Fibroblast of skin of back (primary cell): ENCODE results near the gene UTF1.
"Not testable (repeated sequence)": the region's sequence is repeated elsewhere in the genome, so short reads cannot be mapped to it uniquely, and the experiment has no call there.

ENCODE experiments used
- DNase-seq: peaks from one replicate; pipeline ENCODE4 v3.0.0-alpha.2; 2013

The UTF1 gene

DNA sequence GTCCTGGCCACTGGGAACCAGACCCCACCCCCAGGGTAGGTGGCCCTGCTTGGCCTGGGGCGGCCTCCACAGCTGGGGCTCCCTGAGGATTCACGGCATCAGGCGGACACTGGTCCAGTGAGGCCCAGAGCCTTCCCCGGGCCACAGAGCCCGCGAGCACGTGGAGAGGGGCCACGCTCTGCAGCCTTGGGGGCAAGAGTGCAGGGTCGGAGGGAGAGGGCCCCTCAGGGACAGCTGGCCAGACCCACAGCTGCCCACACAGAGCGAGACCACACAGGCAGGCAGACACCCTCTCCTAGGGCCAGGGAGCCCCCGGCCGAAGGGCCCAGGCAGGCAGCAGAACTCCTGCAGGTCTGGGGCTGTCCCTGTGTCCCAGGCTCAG, 18.3 kb downstream of the UTF1 start:
- DNase-seq: no peak

DNA sequence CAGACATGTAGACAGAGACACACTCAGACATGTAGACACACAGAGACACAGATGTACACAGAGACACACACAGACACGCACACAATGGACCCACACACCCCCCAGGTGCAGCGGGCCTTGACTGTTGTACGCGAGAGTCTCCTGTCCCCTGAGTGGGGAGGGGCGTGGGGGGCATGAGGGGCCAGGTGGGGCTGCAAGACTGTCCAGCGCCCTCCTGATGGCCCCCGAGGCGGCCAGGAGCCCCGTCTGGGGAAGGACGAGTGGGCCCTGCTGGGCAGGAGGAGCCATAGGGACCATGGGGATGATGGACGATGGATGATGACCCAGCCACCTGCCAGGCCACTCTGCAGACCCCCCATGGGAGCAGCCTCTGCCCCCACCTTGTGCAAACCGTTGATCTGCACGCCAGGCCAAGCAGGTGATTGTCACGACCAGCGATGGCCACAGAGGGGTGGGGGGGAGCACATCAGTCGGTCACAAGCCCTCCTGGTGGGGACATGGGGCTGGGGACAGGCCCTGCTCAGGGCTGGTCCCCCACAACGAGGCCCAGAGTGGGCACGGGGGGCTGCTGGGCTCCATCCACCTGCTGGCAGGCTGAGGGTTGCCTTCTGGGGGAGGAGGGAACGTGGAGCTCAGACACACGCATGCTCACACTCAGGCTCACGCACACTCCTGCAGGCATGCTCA, 19.2 kb downstream of the UTF1 start:
- no peak for DNase-seq

DNA sequence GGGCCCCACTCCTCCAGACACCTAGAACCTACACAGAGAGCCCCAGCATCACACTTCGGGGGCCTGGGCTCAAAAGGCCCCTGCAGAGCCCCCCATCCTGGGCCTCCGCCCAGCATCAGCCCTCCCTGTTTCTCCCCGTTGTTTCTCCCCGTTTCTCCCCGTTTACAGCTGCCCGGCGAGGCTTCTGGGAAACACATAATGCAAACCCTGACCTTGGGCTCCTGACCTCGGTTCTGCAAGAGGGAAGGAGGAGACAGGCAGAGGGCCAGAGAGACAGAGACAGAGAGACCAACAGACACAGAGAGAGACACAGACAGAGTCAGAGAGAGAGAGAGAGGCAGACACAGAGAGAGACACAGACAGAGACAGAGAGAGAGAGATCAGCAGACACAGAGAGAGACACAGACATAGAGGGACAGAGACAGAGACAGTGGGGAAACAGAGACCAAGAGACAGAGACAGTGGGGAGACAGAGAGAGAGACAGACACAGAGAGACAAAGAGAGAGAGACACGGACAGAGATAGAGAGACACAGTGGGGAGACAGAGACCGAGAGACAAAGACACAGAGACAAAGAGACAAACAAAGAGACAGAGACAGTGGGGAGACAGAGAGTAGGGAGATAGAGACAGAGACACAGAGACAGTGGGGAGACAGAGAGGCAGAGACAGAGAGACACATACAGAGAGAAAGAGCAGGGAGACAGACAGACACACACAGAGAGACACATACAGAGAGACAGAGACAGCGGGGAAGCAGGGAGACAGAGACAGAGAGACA, 20.1 kb downstream of the UTF1 start:
- no peak for DNase-seq

DNA sequence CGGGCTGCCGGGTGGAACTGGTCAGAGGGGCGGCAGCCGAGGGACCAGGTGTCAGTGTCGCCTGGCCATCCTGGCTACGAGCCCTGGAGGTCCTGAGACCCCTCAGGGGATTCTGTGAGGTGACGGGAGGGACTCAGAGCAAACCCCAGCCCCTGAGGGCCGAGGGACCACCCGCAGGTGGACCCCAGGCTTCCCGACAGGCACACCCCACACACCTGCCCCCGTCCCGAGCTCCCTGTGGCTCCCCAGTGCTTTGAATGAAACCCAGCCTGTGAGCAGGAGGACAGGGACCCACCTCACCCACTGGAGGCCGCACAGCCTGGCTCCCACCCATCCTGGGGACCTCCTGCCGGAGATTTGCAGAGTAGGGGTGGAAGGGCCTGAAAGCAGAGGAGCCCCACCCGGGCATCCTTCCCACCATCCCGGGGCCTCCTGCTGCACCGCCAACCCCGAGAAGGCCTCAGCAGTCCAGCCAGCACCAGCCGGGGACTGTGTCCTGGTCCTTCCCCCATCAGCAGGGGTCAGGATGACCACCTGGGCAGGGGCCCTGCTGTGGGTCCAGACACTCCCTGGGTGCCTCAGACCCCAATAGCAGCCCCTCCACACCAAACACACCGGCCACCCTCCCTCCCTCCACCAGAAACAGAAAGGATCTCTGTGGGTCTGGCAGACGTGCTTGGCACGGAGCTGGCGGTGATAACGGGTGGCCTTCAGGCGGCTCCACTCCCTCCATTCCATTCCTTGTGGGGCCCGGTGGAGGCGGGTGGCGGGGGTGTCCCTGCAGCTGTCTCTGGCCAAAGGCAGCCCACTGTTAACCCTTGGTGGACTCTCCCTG, 21.6 kb downstream of the UTF1 start:
- no peak for DNase-seq

DNA sequence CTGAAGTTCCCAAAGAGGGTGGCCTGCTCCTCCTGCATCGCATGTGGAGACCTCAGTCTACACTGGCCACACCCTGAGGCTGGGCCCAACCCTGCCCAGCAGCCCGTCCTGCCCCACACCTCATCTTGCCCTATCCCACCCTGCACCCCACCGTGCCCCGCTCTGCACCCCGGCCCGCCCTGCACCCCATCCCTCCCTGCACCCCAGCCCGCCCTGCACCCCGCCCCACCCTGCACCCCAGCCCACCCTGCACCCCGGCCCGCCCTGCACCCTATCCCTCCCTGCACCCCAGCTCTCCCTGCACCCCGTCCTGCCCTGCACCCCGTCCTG, 22.2 kb downstream of the UTF1 start:
- no peak for DNase-seq

DNA sequence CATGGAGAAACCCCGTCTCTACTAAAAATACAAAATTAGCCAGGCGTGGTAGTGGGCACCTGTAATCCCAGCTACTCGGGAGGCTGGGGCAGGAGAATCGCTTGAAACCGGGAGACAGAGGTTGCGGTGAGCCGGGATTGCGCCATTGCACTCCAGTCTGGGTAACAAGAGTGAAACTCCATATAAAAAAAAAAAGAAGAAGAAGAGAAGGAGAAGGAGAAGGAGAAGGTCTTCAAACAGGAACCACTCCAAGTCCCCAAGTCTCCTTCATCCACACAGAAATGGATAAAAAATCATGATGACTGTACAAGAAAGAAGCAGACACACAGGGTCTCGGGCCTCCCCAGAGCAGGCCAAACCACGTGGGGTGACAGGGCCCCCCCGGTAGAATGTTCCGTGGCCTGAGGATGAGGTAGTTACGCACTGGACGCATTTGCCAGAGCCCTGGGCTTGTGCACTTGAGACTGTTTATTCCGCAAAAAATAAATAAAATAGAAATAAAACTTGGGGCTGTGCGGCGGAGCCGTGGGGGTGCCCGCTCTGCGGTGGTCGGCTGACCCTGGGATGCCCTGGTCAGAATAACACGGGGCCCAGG, 23.4 kb downstream of the UTF1 start:
- DNase-seq: no peak

DNA sequence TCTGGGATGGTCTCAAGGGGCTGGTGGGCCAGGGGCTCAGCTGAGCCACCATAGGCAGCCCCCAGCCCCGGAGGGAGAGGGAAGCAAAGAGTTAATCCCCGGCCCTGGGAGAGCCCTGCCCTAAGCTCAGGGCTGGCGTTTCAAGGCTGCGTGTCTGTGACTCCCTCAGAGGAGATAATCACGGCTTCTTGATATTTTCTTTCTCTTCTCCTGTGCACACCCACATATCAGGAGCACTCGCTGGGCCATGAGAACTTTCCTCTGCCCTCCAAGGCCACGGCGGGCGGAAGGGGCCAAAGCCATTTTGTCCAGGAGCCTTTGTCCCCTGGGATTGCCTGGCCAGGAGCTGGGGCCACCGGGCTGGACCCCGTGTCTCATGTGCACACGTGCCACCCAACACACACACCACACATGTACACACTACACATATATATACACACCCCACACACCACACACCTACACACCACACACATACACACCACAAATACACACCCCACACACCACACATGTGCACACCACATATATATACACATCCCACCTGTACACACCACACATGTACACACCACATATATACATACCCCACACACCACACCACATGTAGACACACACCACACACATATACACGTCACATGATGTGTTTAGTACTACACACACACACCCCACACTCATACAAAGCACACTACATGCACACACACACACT, 24.6 kb downstream of the UTF1 start:
- DNase-seq: no peak

DNA sequence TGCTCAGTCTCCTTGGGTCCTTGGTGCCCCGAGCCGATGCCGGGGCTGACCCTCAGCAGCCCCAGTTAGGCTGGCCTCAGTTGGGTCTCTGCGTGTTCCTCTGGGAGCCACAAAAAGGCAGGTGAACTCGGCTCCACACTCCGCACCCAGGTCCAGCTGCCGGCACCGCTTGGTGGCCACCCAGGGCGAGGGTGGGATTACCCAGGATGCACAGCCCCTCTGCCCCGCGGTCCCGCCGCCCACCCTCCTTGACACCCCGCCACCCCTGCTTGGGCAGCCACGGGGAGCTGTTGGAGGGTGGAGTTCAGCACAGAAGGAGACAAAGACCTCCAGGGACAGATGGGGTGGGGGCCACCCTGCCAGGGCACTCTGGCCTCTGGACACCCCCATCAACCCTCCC, 25.3 kb downstream of the UTF1 start:
- no peak for DNase-seq

DNA sequence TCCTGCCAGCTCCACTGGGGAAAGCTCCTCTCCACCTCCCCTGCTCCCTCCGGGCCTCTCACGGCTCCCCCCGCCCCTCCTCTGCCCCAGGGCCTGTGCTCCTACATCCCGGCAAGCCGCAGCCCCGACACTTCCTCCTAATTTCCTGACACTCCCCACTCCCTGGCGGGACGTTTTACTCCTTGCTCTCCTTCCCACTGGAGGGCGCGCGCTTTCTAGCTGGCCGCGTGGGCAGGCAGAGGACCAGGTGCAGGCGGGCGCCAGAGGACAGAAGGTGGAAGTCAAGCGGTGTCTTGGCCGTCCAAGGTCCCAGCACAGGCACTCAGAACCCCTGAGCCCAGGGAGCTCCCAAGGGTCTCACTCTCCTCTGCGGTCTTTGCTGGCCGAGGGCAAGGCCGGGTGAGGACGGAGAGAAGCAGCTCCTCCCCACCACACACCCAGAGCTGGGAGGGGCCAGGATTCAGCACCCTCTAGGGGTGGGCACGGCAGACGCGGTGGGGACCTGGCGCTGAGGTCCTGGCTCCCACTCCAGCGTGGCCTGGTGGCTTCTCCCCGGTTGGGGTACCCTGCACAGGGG, 27.6 kb downstream of the UTF1 start:
- DNase-seq: peak; percentile 24

DNA sequence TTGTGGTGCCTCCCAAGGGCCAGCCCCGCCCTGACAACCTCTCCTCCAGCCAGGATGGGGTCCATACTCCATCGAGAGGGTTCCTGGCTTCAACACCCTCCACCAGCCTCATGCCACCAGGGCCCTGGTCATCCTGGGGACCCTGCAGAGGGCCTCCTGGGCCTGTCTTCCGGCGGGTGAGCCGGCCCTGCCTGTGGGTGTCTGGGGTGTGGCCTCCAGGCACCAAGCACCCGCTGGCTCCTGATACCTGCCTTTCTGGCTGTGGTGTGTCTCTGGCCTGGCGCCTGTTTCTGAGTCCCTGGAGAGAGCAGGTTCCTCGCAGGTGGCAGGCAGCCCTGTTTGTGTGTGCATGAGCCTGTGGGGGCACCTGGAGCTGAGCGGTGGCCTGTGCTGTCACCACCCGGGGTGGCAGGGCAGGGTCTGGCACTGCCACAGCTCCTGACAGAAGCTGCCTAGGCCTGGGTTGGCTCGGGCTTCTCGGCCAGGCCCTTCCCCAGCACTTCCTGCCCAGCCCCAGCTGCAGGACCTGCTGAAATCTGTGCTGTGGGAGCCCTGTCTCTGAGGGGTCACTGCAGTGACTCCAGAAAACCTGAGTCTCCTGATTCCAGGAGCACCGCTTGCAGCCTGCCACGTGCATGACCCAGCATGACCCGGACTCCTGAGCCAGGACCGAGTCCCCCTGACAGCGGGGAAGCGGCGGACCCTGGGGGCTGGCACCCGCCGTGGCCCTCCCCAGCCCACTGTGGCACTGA, 28.2 kb downstream of the UTF1 start:
- no peak for DNase-seq

DNA sequence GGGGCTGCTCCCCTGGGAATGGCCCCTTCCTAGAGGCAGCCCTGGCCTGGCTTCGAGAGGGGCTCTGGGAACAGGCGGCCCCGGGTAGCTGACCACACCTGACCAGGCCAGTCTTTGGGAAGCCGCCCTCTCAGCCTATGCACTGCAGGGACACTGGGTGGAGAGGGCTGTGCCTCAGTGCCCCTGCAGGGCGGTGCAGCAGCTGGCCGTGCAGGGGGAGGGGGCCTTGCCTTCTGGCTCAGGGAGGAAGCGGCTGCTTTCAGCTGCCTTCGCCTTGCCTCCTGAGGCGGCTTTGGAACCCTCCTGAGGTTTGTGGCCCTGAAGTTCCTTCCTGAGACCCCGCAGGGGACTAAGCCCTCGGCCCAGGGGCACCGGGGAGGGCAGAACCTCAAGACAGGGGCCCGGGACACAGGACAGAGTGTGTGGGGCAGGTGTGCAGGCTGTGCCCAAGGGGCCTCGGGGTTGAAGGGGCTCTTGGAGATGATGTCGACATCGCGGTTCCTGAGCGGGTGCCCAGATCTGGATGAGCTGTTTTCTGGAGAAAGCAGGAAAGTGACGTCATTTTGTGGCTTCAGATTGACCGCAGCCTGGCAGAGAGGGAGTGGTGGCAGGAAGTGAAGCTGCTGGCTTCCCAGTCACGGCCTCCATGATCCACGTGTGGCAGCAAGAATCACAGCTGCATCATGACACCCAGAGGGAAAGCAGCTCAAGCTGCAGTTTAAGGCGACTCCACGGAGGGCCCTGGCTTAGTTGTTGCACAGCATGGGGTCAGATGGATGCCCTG, 29.0 kb downstream of the UTF1 start:
- DNase-seq: peak; percentile 99

DNA sequence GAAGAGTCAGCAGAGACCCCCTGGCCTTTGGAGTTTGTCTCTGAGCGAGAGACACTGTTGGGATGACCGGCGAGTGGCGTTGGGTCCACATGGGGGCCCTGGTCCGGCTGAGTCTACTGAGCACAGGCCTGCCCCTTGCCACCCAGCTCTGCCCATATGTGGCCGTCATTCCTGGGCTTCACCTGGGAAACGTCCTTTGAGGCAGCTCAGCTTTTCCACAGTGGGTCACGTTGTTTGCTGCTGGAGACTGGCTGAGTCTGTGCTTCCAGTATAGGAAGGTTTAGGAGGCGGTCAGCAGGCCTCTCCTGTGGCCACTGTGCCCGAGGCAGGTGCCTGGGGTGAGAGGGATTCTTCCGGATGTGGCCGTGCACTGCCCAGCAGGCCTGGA, 29.6 kb downstream of the UTF1 start:
- DNase-seq: no peak

DNA sequence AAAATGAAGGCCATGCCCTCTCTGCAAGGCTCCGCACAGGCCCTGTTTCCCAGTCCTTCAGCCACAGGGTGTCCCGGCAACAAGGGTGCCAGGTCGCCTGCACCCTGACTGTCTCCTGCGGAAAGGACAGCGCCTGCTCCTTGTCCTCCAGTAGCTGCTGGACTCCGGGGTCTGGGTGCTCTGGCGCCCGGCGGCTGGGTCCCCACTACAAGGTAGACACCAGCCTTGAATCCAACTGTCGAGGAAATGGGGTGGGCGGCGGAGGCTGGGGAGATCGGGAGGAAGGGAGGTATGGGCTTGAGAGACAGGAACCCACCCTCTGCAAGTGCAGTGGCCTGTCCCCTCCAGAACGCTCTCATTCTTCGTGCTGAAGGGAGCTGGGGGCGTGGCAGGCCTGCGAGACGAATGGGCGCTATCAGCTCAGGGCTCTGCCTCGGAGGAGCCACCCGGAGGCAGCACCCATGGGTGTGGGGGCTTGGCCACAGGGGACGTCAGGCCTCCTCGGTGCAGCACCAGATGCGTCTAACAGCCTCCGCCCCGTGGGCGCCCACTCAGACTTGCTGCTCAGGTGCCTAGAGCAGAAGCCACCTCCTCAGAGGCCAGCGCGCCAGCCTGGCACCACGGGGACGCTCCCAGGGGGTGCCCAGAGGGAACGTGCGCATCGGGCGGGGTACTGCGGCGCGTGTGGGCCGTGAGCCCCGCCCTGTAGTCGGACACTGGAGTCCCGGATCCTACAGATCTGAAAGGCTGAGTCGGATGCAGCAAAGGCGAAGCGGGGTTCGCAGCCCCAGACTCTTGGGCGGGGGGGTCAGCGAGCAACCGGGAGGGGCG, 31.1 kb downstream of the UTF1 start:
- DNase-seq: peak; percentile 39

DNA sequence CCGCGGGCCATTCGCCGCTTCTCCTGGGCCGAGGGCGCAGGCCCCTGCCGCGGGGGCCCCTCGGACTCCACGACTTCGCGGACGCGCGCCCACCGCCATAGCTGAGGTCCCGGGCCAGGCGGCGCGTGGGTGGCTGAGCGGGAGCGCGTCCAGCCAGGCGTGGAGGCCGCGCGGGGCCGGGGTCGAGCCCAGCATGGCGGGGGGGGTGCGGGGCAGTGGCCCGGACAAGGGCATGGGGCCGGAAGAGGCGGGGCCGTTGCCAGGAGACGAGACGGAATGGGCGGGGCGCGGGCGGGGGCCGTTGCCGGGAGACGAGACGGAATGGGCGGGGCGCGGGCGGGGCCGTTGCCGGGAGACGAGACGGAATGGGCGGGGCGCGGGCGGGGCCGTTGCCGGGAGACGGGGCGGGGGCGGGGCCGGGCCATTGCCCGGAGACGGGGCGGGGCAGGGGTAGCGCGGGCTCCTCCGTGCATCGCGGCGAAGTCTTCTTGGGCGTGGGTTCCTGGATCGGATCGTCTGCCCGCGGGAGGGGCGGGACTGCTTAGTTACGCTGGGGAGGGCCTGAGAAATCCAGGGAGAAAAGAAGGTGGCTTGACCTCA, 31.8 kb downstream of the UTF1 start:
- DNase-seq: peak; percentile 59

DNA sequence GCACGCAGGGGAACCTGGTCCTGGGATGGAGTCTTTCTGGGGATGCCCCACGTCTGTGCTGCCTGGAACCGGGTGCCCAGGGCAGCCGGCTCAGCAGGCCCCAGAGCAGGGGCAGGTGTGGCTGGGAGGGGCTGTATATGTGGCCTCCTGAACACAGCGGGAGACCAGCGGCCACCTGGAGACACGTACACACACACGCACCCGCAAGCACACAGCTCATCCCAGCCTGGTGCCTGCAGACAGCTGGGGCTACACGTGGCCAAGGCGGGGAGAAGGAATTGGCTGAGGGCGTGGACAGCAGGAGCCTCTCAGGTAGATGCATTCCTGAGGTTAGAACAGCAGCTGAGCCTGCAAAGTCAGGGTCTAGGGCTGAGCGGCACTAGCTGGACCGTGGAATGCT, 32.7 kb downstream of the UTF1 start:
- DNase-seq: no peak

DNA sequence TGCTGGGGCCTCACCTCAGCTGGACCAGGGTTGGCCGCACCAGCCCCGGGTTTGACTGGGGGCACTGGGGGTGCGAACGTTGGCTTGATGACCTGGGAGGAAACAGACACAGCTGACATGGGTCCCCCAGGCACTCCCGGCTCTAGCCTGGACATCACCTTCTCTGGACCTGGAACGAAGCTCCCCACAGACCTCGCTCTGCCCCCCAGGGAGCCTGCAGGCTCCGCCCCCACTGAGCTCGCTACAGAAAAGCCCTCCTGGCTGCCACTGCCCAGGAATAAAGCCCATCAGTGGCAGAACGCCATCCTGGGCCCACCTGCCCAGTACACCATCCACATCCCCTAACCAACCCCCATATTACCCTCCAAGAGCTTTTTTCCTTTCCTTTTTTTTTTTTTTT, 33.7 kb downstream of the UTF1 start:
- no peak for DNase-seq

DNA sequence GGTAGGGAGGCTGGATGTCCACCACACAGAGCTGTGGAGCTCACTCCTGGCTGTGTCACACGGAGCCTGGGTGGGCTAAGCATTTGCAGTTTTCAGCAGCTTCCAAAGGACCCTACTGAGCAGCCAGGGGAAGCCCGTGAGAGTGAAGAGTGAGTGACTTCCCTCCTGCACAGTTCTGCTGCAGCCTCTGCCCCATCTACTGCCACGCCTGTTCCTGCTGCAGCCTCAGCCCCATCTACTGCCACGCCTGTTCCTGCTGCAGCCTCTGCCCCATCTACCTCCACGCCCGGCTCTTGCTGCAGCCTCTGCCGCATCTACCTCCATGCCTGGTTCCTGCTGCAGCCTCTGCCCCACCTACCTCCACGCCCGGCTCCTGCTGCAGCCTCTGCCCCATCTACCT, 34.4 kb downstream of the UTF1 start:
- DNase-seq: no peak

DNA sequence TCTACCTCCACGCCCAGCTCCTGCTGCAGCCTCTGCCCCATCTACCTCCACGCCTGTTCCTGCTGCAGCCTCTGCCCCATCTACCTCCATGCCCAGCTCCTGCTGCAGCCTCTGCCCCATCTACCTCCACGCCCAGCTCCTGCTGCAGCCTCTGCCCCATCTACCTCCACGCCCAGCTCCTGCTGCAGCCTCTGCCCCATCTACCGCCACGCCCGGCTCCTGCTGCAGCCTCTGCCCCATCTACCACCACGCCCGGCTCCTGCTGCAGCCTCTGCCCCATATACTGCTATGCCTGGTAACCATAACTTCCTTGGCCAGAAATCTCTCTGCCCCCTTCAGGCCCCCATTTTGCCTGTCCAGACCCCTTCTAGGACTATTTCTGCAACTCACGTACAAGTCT, 35.0 kb downstream of the UTF1 start:
- not testable (repeated sequence) for DNase-seq

DNA sequence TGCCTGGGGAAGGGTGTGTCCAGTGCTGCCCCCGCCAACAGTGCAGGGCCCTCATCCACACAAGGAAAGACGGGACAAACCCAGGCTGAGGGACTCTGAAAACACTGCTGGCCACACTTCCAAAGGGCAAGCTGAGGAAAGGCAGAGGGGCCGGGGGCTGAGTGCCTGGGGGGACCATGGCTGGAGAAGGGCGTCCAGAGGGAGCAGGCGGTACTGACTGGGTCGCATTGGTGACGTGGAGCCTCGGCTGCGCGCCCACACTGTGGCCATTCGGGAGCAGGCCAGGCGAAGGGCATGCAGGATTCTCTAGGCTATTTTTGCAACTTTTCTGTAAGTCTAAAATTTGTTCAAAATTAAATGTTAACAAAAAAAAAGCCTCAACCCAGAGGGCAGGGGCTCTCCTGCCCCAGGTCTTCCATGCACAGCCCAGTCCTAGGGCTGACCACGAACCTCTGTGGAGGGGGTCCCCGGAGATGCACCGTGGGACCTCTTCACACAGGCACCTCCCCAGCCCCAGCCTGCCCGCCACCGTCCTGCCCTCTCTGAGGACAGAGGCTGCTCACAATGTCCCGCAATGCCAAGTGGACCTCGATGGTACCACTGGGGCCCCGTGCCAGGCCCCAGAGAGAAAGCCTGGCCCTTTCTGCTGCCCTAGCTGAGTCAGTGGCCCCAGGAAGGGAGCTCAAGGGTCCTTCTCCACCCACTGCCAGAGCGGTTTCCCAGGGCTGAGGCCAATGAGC, 36.2 kb downstream of the UTF1 start:
- DNase-seq: no peak
